Stimulated activated CD4-positive, alpha-beta T cell treated with anti-CD3 and anti-CD28 coated beads, Interleukin-1b, Interleukin-23, amount 100 ng/mL, for 48 hours (primary cell): ENCODE data around the gene DCHS2.

ENCODE experiments used
- DNase-seq: peaks from one replicate; pipeline ENCODE4 v3.0.0-alpha.2; 2020

DCHS2 gene

GRCh38 chr4:154184238-154184637 lies 307.4 kb downstream of the DCHS2 start:
- DNase-seq, result no peak

GRCh38 chr4:154183264-154183663 lies 308.3 kb downstream of the DCHS2 start:
- DNase-seq, result no peak
